GM12875 (cell line): Measurements from ENCODE around the gene SLC43A1.

ENCODE experiments used
- H3K4me3 ChIP-seq: one replicate; pipeline ENCODE4 v1.5.1; 2011; ENCODE audit warnings: low read depth, low read length, control low read depth
- CTCF ChIP-seq: IDR thresholded peaks from 2 replicates; pipeline ENCODE4 v1.5.1; 2011; ENCODE audit warnings: low read depth, mild to moderate bottlenecking, control low read depth, inconsistent platforms, low read length, moderate library complexity, borderline replicate concordance; ENCODE audit not compliant: insufficient read depth

The SLC43A1 gene

DNA sequence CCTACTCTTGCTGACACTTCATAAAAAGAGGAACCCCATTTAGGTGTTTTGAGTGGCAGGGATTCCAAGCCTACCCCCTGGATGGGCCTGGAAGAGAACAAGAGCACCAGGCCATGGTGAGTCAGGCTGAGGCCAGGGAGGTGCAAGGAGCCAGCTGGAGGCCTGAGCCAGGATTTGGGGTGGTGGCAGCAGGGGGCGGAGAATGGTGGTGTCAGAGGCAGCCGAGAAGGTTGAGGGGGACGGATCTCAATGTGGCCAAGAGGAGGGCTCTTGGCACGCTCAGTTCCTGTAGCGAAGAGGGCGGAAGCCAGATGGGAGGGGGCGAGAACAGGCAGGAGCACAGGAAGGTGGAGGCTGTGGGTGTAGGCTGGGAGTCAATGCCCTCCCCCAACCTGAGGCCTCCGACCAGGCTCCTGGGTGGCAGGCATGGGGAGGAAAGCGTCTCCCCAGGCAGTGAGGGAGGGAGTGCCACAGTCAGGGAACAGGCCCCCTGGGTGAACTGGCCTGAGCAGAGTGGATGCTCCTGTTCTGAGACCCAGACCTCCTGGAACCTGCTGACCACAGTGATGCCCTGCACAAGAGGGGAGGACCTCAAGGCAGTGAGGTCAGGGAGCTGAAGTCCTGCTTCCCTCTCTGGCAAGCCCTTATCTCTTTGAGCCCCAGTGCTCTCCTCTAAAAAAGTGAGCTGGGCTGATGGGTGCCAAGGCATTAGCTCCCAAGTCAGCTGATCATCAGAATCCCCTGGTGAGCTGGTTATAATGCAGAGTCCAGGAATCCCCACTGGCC lies 41.3 kb downstream of the SLC43A1 start:
- no peak overlapping the region for H3K4me3 ChIP-seq

DNA sequence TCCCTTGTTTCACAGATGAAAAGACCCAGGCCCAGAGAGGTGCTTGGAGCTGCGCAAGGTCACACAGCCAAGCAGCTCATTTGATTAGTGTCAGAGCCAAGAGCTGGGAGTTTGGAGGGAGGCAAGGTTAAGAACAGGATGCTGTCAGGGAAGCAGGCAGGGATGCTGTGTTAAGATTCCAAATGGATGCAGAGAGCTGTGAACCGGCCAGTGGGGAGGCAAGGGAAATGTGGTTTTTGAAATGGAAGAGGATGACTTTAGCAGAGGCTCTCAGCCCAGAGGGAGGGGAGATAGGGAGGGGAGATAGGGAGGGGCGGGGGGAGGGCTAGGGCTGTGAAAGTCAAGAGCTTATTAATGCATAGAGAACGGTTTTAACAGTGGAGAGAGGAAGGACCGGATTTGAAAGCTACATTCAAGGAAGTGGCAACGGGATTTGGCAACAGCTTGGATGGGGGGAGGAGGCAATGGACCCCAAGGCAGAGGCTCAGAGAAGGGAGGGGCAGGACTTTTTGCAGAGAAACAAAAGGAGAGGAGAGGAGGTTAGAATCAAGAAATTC lies 42.1 kb downstream of the SLC43A1 start:
- no peak for TF ChIP-seq CTCF
- no peak overlapping the region for H3K4me3 ChIP-seq

More for the DNA sequence above, 41.3 kb downstream of the SLC43A1 start:
- TF ChIP-seq CTCF = no peak

DNA sequence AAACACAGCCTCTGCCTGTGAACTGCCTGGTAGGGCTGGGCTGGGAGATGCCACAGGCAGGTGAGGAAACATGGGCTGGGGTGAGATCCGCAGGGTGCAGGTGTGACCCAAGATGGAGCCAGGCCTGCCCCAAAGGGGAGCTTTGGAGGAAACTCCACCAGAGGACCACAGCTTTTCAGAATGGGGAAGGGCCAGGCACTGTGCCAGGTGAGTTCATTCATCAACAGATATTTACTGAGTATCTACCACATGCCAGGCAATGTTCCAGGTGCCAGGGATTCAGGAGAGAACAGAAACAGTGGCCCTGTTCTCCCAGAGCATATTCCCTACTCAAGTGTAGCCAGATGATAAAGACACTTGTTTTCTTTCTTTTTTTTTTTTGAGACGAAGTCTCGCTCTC lies 44.0 kb downstream of the SLC43A1 start:
- no peak for TF ChIP-seq CTCF
- H3K4me3 ChIP-seq = no peak overlapping the region

GRCh38 chr11:57469268-57469667 lies 46.2 kb downstream of the SLC43A1 start:
- no peak for TF ChIP-seq CTCF
- H3K4me3 ChIP-seq = no peak overlapping the region

GRCh38 chr11:57468276-57468675 lies 47.2 kb downstream of the SLC43A1 start:
- no peak overlapping the region for H3K4me3 ChIP-seq
- TF ChIP-seq CTCF = no peak

- H3K4me3 ChIP-seq = no peak overlapping the region
- no peak for TF ChIP-seq CTCF
Observed at GRCh38 chr11:57467508-57468157, 47.9 kb downstream of the SLC43A1 start.
